K562 (cell line): ENCODE results near the gene LPIN1. TPM values are rescaled to one million over a fixed set of nuclear protein-coding genes. Genes with fewer than 3 reads are reported as not detected.
A peak's percentile ranks its signal among the peaks of the same experiment; 100 is the strongest.

Source experiments
- BCOR ChIP-seq: fragments of 450-650 bp; IDR thresholded peaks from 2 replicates; pipeline ENCODE4 v1.6.1; 2016
- CREM ChIP-seq: IDR thresholded peaks from 2 replicates; pipeline ENCODE4 v1.6.1; 2014; ENCODE audit warnings: antibody characterized with exemption, low read depth
- CXXC5 ChIP-seq: fragments of 250-450 bp; sonication (Bioruptor Pico); IDR thresholded peaks from 2 replicates; pipeline ENCODE4 v1.8.0; 2022; ENCODE audit warnings: inconsistent platforms, mild to moderate bottlenecking, moderate library complexity
- DPF2 ChIP-seq: fragments of 450-650 bp; IDR thresholded peaks from 2 replicates; pipeline ENCODE4 v1.6.1; 2016
- EP300 ChIP-seq: IDR thresholded peaks from 2 replicates; pipeline ENCODE4 v1.6.1; 2012; ENCODE audit warnings: low read length, improper control_type of control experiment
- LEF1 ChIP-seq: fragments of 450-650 bp; IDR thresholded peaks from 2 replicates; pipeline ENCODE4 v1.6.1; 2016; ENCODE audit warnings: mild to moderate bottlenecking
- MAFK ChIP-seq: IDR thresholded peaks from 2 replicates; pipeline ENCODE4 v1.6.1; 2011; ENCODE audit warnings: low read length, improper control_type of control experiment
- MEF2A ChIP-seq: IDR thresholded peaks from 2 replicates; pipeline ENCODE4 v1.6.1; 2011; ENCODE audit warnings: low read depth, mild to moderate bottlenecking, low read length, moderate library complexity; ENCODE audit not compliant: control insufficient read depth
- MYC ChIP-seq, 2 experiments: fragments of 250-450 bp in 1 of 2; sonication (Bioruptor Pico) in 1 of 2; IDR thresholded peaks; 2 replicates each; pipeline versions ENCODE4 v1.5.1 to v1.6.1; 2012 to 2021; ENCODE audit warnings: low read depth in 2 of 2, borderline replicate concordance in 1 of 2, improper control_type of control experiment in 1 of 2, low read length in 1 of 2, mild to moderate bottlenecking in 1 of 2, moderate library complexity in 1 of 2
- PPARD ChIP-seq: fragments of 250-450 bp; sonication (Bioruptor Pico); IDR thresholded peaks from 2 replicates; pipeline ENCODE4 v1.8.0; 2022; ENCODE audit warnings: inconsistent platforms, mild to moderate bottlenecking, moderate library complexity
- SMAD4 ChIP-seq: fragments of 250-450 bp; sonication (Bioruptor Pico); conservative IDR thresholded peaks from 2 replicates; pipeline ENCODE4 v1.8.0; 2021; ENCODE audit warnings: inconsistent platforms, mild to moderate bottlenecking, moderate library complexity
- SUPT5H ChIP-seq: fragments of 450-650 bp; IDR thresholded peaks from 2 replicates; pipeline ENCODE4 v1.6.1; 2016
- YBX1 ChIP-seq: fragments of 450-650 bp; IDR thresholded peaks from 2 replicates; pipeline ENCODE4 v1.7.1; 2016; ENCODE audit warnings: mild to moderate bottlenecking
- ZNF23 ChIP-seq: fragments of 250-450 bp; sonication (Bioruptor Pico); IDR thresholded peaks from 2 replicates; pipeline ENCODE4 v1.4.0; 2020; ENCODE audit warnings: mild to moderate bottlenecking
- ZNF24 ChIP-seq: fragments of 450-650 bp; IDR thresholded peaks from 2 replicates; pipeline ENCODE4 v1.6.1; 2016
- ZNF41 ChIP-seq: fragments of 250-450 bp; sonication (Bioruptor Pico); conservative IDR thresholded peaks from 2 replicates; pipeline ENCODE4 v1.4.0; 2020; ENCODE audit warnings: mild to moderate bottlenecking
- ZNF583 ChIP-seq: fragments of 250-450 bp; sonication (Bioruptor Pico); IDR thresholded peaks from 2 replicates; pipeline ENCODE4 v1.4.0; 2020
- ZSCAN32 ChIP-seq: fragments of 450-650 bp; formaldehyde crosslinking; IDR thresholded peaks from 2 replicates; pipeline ENCODE4 v1.4.0; 2020; ENCODE audit warnings: mild to moderate bottlenecking, moderate library complexity
- polyA plus RNA-seq, 8 experiments: library from polyadenylated mRNA; depleted of rRNA in 4 of 8; stranded (reverse) in 5 of 8; unstranded in 3 of 8; fragments of >200 nt; fragmentation: Nextera tagmentation in 2 of 8; fragmentation: Illumina TruSeq in 1 of 8; extraction: Ambion mirVana in 2 of 8; extraction: Trizol in 1 of 8; gene quantifications; 2 replicates each; pipeline versions ENCODE4 v1.2.1 to v1.2.3, GENCODE V29; 2011 to 2014; ENCODE audit warnings: inconsistent platforms in 1 of 8, missing spikeins in 1 of 8
- total RNA-seq, 7 experiments: library from RNA; depleted of rRNA in 6 of 7; stranded (reverse); fragments of >200 nt in 6 of 7; fragmentation: Illumina TruSeq in 2 of 7; extraction: Trizol in 2 of 7; gene quantifications; 2 replicates each; pipeline versions ENCODE4 v1.2.1 to v1.2.3, GENCODE V29; 2011 to 2021; ENCODE audit warnings: low replicate concordance in 1 of 7
- TF ChIP-seq, protein P1 (sequence below): fragments of 450-650 bp; formaldehyde crosslinking; IDR thresholded peaks from 2 replicates; pipeline ENCODE4 v1.4.0; 2020; ENCODE audit warnings: mild to moderate bottlenecking, moderate library complexity
- TF ChIP-seq, protein P2 (sequence below): sonication (generic); formaldehyde crosslinking; IDR thresholded peaks from 2 replicates; pipeline ENCODE4 v1.8.1; 2023; ENCODE audit warnings: mild to moderate bottlenecking, missing genetic modification reagents

Gene LPIN1
- total and polyA plus RNA-seq, 9 of the 15 experiments (the other 6 are each of a cell fraction or from before 2014, with no cell fraction given) = 9.2 to 84.0 (median 27.8) TPM

DNA sequence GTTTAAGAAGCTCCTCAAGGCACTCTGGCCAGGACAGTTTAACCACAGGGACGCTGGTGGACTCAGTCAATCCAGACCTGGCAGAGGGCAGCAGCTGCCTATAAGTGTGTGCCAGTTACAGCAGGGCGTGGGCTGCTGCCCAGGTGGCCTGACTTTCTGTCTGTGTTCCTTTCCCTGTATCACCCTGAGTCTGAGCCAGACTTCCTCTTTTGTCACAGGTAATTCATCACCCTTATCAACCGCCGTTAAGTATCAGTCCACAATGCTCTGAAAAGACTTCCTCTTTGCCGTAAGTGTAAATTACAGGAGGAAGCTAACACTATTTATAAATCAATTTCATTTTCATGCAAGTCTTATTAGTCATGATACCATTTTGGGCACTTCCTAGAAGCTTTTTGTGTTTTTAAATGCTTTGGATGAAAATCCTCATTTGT lies 7.0 kb downstream of the LPIN1 start (continued):
- TF ChIP-seq MEF2A = 0 out of 2 replicates have a peak, but pooled peaks have one; percentile 48
- 0 out of 2 replicates have a peak, but pooled peaks have one; percentile 24 for TF ChIP-seq CREM
- no peak for TF ChIP-seq ZNF24
- TF ChIP-seq EP300 = peak; percentile 82
- TF ChIP-seq ZNF41 (CRISPR knock-in tag) = no peak
- TF ChIP-seq BCOR = peak; percentile 33; the same call in 1 of the 2 replicates
- TF ChIP-seq, protein P1, sequence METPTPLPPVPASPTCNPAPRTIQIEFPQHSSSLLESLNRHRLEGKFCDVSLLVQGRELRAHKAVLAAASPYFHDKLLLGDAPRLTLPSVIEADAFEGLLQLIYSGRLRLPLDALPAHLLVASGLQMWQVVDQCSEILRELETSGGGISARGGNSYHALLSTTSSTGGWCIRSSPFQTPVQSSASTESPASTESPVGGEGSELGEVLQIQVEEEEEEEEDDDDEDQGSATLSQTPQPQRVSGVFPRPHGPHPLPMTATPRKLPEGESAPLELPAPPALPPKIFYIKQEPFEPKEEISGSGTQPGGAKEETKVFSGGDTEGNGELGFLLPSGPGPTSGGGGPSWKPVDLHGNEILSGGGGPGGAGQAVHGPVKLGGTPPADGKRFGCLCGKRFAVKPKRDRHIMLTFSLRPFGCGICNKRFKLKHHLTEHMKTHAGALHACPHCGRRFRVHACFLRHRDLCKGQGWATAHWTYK (CRISPR knock-in tag) = no peak
- TF ChIP-seq SMAD4 = peak; percentile 92
- 0 out of 2 replicates have a peak, but pooled peaks have one; percentile 21 for TF ChIP-seq LEF1
- TF ChIP-seq ZNF583 = no peak
- TF ChIP-seq SUPT5H = no peak
- TF ChIP-seq, protein P2, sequence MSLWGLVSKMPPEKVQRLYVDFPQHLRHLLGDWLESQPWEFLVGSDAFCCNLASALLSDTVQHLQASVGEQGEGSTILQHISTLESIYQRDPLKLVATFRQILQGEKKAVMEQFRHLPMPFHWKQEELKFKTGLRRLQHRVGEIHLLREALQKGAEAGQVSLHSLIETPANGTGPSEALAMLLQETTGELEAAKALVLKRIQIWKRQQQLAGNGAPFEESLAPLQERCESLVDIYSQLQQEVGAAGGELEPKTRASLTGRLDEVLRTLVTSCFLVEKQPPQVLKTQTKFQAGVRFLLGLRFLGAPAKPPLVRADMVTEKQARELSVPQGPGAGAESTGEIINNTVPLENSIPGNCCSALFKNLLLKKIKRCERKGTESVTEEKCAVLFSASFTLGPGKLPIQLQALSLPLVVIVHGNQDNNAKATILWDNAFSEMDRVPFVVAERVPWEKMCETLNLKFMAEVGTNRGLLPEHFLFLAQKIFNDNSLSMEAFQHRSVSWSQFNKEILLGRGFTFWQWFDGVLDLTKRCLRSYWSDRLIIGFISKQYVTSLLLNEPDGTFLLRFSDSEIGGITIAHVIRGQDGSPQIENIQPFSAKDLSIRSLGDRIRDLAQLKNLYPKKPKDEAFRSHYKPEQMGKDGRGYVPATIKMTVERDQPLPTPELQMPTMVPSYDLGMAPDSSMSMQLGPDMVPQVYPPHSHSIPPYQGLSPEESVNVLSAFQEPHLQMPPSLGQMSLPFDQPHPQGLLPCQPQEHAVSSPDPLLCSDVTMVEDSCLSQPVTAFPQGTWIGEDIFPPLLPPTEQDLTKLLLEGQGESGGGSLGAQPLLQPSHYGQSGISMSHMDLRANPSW (CRISPR knock-in tag) = no peak
- TF ChIP-seq MAFK = no peak
- TF ChIP-seq DPF2 = peak; percentile 86
- no peak for TF ChIP-seq YBX1
- TF ChIP-seq PPARD = no peak
- peak; percentile 63; the same call in 1 of the 2 replicates for TF ChIP-seq CXXC5 (CRISPR knock-in tag)
- TF ChIP-seq ZSCAN32 = no peak
- no peak; the same call in 1 of the 2 replicates for TF ChIP-seq MYC (IDR thresholded peaks at IDR 0.05; ENCODE audit: low read depth, low read length)
- no peak for TF ChIP-seq MYC (CRISPR knock-in tag; IDR thresholded peaks at IDR 0.05; ENCODE audit: borderline replicate concordance, low read depth)
- TF ChIP-seq ZNF23 (CRISPR knock-in tag) = no peak
